Right lobe of liver (tissue), 4 donors: ENCODE measurements around the gene LRRC1.

ENCODE experiments used
- CTCF ChIP-seq, 4 donors: fragments of 200-600 bp in 3 of 4; fragments of 450-650 bp in 1 of 4; IDR thresholded peaks; one replicate each; pipeline versions ENCODE4 v1.5.1 to v1.8.0; 2016 to 2022; ENCODE audit warnings: antibody characterized with exemption in 4 of 4, mild to moderate bottlenecking in 2 of 4
- POLR2A ChIP-seq: fragments of 450-650 bp; IDR thresholded peaks from one replicate; pipeline ENCODE4 v1.6.1; 2017; ENCODE audit warnings: antibody characterized with exemption, mild to moderate bottlenecking
- donor health status: DM: no; HTN: no; CAD: no.
- donor health status: DM: no; HTN: no; CAD: no.
- donor health status: DM: no; HTN: yes; CAD: no.

- TF ChIP-seq CTCF (IDR thresholded peaks at IDR 0.05) (no peak), POLR2A (no peak)
Observed at GRCh38 chr6:53862662-53863462, 68.1 kb downstream of the LRRC1 start.
